ENCODE data around the gene LYZL4.

The LYZL4 gene

GRCh38 chr3:42410370-42411131 lies at the start of gene LYZL4:
Gene LYZL4, minus strand, starts transcription at chr3:42410610. Its CDS starts 3,359 bp downstream, at chr3:42407251.
- no peak for DNase-seq (ENCODE audit: low read depth)

- DNase-seq (ENCODE audit: low read depth) = no peak
Measured at GRCh38 chr3:42459151-42459550, 48.7 kb upstream of the LYZL4 start.

- DNase-seq (ENCODE audit: low read depth) = no peak
Measured at GRCh38 chr3:42456211-42456610, 45.8 kb upstream of the LYZL4 start.

GRCh38 chr3:42451546-42452230 lies 41.3 kb upstream of the LYZL4 start:
- DNase-seq (ENCODE audit: low read depth) = no peak

GRCh38 chr3:42451116-42451515 lies 40.7 kb upstream of the LYZL4 start:
- DNase-seq (ENCODE audit: low read depth) = no peak

GRCh38 chr3:42450567-42450966 lies 40.2 kb upstream of the LYZL4 start:
- no peak for DNase-seq (ENCODE audit: low read depth)

- no peak for DNase-seq (ENCODE audit: low read depth)
Measured at GRCh38 chr3:42447481-42447880, 37.1 kb upstream of the LYZL4 start.

GRCh38 chr3:42446111-42447050 lies 36.0 kb upstream of the LYZL4 start:
- DNase-seq (ENCODE audit: low read depth) = no peak

GRCh38 chr3:42443819-42444436 lies 33.5 kb upstream of the LYZL4 start:
- DNase-seq (ENCODE audit: low read depth) = peak; percentile 49

GRCh38 chr3:42443292-42443691 lies 32.9 kb upstream of the LYZL4 start:
- DNase-seq (ENCODE audit: low read depth) = no peak

- DNase-seq (ENCODE audit: low read depth) = no peak
Measured at GRCh38 chr3:42442640-42443039, 32.2 kb upstream of the LYZL4 start.

- no peak for DNase-seq (ENCODE audit: low read depth)
Measured at GRCh38 chr3:42441791-42442190, 31.4 kb upstream of the LYZL4 start.

GRCh38 chr3:42440924-42441323 lies 30.5 kb upstream of the LYZL4 start:
- DNase-seq (ENCODE audit: low read depth) = no peak

GRCh38 chr3:42439261-42440115 lies 29.1 kb upstream of the LYZL4 start:
- no peak for DNase-seq (ENCODE audit: low read depth)

- DNase-seq (ENCODE audit: low read depth) = no peak
Measured at GRCh38 chr3:42438758-42439157, 28.3 kb upstream of the LYZL4 start.

- DNase-seq (ENCODE audit: low read depth) = no peak
Measured at GRCh38 chr3:42438193-42438592, 27.8 kb upstream of the LYZL4 start.

- DNase-seq (ENCODE audit: low read depth) = no peak
Measured at GRCh38 chr3:42434777-42435380, 24.5 kb upstream of the LYZL4 start.

GRCh38 chr3:42432485-42432884 lies 22.1 kb upstream of the LYZL4 start:
- DNase-seq (ENCODE audit: low read depth) = no peak

GRCh38 chr3:42430781-42431532 lies 20.5 kb upstream of the LYZL4 start:
- no peak for DNase-seq (ENCODE audit: low read depth)

GRCh38 chr3:42428830-42429229 lies 18.4 kb upstream of the LYZL4 start:
- DNase-seq (ENCODE audit: low read depth) = no peak
